Measurements from ENCODE around the gene TRIM15.

The TRIM15 gene

DNA sequence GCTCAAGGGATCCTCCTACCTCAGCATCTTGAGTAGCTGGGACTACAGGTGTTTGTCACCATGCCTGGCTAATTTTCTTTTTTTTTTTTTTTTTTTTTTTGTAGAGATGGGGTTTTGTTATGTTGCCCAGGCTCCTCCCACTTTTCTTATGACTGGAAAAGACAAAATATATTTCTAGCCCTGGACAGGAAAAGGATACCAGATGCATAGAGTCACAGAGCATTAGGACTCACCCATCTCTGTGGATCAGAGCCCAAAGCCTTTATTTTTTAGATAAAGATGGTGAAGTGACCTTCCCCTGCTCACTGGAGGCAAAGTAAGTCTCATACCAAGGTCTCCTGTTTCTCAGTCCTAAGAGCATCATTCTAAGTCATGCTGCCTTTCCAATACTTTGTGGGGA lies 5.8 kb upstream of the TRIM15 start:
- Histone ChIP-seq H3K4me3 (no peak overlapping the region), H3K9ac (ENCODE audit: insufficient read length) (no peak overlapping the region), H3K27ac (no peak overlapping the region), H3K9me3 (ENCODE audit: low read depth, low read length) (no peaks in the 10 kb centered on the region), H3K36me3 (ENCODE audit: insufficient read depth, low read length) (no peaks in the 10 kb centered on the region)
- no peak for DNase-seq (ENCODE audit: low read depth, low spot score)
- TF ChIP-seq EZH2 (IDR thresholded peaks at IDR 0.05): no peak
- no peak for TF ChIP-seq FOXP2 (optimal IDR thresholded peaks at IDR 0.05; ENCODE audit: control extremely low read depth, extremely low read length, insufficient read depth)
- no peak for TF ChIP-seq POLR2AphosphoS5 (IDR thresholded peaks at IDR 0.05; ENCODE audit: borderline replicate concordance, low read depth, low read length)

DNA sequence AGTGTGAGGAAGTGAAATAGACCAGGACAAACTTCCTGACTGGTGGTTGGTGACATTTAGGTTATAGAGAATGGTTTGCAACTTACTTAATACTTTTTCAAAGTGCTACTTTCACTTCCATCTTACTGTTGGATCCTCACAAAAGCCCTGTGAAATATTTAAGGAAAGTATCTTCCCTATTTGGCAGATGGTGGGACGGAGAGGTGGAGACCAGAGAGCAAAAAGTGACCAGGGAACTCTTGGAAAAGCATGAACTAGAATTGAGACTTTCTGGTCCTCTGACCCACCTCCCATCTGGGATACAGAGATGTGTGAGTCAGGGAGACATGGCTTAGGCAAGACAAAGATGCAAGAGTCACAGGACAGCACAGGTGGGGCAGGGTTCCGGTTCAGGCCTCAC lies 5.3 kb upstream of the TRIM15 start:
- TF ChIP-seq FOXP2 (optimal IDR thresholded peaks at IDR 0.05; ENCODE audit: control extremely low read depth, extremely low read length, insufficient read depth): no peak
- TF ChIP-seq EZH2 (IDR thresholded peaks at IDR 0.05): no peak
- TF ChIP-seq POLR2AphosphoS5 (IDR thresholded peaks at IDR 0.05; ENCODE audit: borderline replicate concordance, low read depth, low read length): no peak
- no peaks in the 10 kb centered on the region for H3K9me3 ChIP-seq (ENCODE audit: low read depth, low read length)
- DNase-seq (ENCODE audit: low read depth, low spot score): no peak
- no peak overlapping the region for H3K27ac ChIP-seq
- no peak overlapping the region for H3K4me3 ChIP-seq
- no peaks in the 10 kb centered on the region for H3K36me3 ChIP-seq (ENCODE audit: insufficient read depth, low read length)
- no peak overlapping the region for H3K9ac ChIP-seq (ENCODE audit: insufficient read length)

DNA sequence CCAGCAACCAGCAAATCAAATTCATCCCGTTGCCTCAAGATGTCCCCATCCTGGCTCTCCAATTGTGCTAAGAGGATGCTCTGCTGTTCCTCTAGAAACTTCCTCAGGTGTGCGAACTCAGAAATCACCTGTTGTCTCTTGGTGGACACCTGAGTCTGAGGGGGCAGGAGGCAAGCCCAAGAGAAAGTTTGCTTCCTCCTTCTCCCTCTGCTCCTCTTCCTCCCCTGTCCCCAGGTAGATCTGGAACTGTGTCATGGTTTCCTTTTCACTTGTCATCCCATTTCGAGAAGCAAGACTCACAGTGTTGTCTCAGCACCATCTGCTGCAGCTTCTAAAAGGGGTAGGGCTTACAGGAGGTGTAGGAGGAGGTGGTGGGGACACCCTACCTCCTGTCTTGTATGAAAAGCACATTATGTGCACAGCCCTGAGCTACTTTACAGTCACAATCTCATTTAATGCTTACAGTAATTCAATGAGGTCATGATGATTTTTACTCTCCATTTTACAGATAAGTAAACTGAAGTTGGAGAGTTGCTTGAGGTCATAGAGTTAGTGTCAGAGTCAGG lies 4.8 kb upstream of the TRIM15 start:
- Histone ChIP-seq H3K9ac (ENCODE audit: insufficient read length) (no peak overlapping the region), H3K36me3 (ENCODE audit: insufficient read depth, low read length) (no peaks in the 10 kb centered on the region), H3K9me3 (ENCODE audit: low read depth, low read length) (no peaks in the 10 kb centered on the region), H3K4me3 (no peak overlapping the region), H3K27ac (no peak overlapping the region)
- DNase-seq (ENCODE audit: low read depth, low spot score): no peak
- no peak for TF ChIP-seq POLR2AphosphoS5 (IDR thresholded peaks at IDR 0.05; ENCODE audit: borderline replicate concordance, low read depth, low read length)

DNA sequence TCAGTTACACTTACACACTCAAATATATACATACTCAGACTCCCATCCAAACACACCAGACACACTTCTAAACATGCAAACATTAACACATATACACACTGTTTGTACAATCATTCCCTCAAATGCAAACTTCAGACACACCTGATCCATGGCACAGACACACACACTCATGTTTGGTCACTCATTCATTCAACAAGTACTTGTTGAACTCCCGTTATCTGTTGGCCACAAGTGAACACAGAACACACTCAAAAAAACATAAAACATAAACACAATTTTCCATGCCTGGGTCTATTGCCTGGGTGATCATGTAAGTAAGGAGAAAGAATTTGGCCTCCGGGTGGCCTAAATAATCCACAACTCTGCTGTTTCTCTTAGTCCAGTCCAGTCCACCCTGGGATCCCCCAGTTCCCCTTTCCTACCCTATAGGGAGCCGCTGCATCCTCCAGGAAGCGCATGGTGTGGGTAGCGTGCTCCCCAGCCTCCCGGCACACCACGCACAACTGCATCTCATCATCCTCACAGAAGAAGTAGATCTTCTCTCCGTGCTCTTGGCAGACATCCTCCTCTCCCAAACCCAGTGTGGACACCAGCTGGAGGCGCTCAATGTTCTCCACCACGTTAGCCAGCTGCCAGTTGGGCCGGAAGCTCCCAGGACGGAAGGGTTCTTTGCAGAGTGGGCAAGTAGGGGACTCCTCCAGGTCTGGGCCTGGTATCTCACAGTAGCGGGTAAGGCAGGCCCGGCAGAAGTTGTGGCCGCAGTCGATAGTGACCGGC lies 3.1 kb upstream of the TRIM15 start:
- Histone ChIP-seq H3K27ac (no peak overlapping the region), H3K36me3 (ENCODE audit: insufficient read depth, low read length) (no peaks in the 10 kb centered on the region), H3K9me3 (ENCODE audit: low read depth, low read length) (no peaks in the 10 kb centered on the region), H3K9ac (ENCODE audit: insufficient read length) (no peak overlapping the region), H3K4me3 (no peak overlapping the region)
- no peak for TF ChIP-seq POLR2AphosphoS5 (IDR thresholded peaks at IDR 0.05; ENCODE audit: borderline replicate concordance, low read depth, low read length)
- no peak for TF ChIP-seq FOXP2 (optimal IDR thresholded peaks at IDR 0.05; ENCODE audit: control extremely low read depth, extremely low read length, insufficient read depth)
- TF ChIP-seq EZH2 (IDR thresholded peaks at IDR 0.05): no peak
- DNase-seq (ENCODE audit: low read depth, low spot score): no peak

DNA sequence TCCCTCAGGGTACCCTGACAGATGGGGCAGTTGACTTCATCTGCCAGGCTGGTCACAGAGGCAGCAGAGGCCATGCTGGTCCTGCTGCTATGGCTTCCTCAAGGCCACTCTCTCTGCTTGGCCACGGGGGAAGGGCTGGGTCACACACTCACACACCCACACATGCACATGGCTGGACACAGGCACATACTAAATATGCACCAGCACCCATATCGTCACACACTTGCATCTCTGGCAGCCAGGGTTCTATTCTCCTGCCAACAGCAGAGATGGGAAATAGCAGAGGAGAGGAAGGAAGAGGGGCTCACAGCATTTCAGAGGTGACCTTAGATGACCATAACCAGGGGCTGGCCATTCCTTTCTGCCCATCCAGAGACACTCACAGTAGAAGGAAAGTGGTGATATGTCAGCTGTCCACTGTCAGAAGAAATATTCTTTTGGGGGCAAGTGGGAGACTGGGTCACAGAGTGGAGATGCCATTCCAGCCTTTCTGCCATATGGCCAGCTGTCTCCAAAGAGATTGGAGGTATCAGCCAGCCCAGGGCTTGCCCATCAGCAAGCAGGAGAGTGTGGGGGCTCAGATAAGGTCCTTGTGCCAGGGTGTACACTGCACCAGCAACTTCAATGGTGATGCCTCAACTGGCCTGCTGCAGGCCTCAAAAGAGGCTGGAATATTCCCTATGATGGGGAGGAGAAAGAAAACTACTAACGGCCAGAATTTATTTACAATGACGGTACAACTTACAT lies 2.4 kb upstream of the TRIM15 start, which contains the start of gene TRIM10:
Gene TRIM10 (minus strand): TSS at position 427 of the 747 bp plus-strand sequence. CDS start 353 bp downstream, at position 74.
- no peak for TF ChIP-seq EZH2 (IDR thresholded peaks at IDR 0.05)
- TF ChIP-seq FOXP2 (optimal IDR thresholded peaks at IDR 0.05; ENCODE audit: control extremely low read depth, extremely low read length, insufficient read depth): no peak
- no peak for TF ChIP-seq POLR2AphosphoS5 (IDR thresholded peaks at IDR 0.05; ENCODE audit: borderline replicate concordance, low read depth, low read length)
- Histone ChIP-seq H3K27ac (no peak within 1 kb of the TSS), H3K9me3 (ENCODE audit: low read depth, low read length) (no peaks in the 10 kb centered on the region), H3K36me3 (ENCODE audit: insufficient read depth, low read length) (no peaks in the 10 kb centered on the region), H3K4me3 (no peak within 1 kb of the TSS), H3K9ac (ENCODE audit: insufficient read length) (no peak within 1 kb of the TSS)
- no peak for DNase-seq (ENCODE audit: low read depth, low spot score)

DNA sequence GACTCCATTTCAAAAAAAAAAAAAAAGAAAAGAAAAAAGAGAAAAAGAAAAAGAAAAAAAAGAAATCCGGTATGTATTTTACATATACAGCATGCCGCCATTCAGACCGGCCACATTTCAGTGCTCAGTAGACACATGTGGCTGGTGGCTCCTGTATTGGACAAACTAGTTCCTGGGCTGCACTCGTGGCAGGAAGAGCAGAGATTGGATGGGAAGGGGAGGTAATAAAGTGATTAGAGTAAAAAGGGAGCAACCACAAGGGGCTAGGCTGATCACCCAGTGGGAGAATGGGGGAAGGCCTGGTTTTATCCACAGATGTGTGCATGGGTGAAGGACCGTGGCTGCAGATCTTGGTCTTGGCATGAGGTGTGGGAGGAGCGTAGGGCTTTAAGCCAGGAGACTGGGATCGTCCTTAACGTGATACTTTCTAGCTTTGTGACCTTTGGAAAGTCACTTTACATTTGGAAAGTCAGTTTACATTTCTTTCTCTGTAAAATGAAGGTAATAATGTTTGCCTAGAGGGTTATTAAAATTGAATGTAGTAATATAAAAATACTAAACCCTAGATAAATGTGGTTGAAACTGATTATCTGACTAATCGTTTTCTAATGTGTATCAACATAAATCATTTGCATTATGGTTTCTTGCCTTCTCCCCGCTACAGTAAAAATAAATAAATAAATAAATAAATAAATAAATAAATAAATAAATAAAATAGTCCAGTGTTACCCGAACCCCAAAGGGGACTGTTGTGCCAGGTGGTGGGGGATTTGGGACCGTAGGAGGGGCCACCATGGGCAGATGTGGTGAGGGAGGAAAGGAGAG lies 869 bp upstream of the TRIM15 start:
- Histone ChIP-seq H3K9me3 (ENCODE audit: low read depth, low read length) (no peaks in the 10 kb centered on the region), H3K4me3 (no peak overlapping the region), H3K36me3 (ENCODE audit: insufficient read depth, low read length) (no peaks in the 10 kb centered on the region), H3K9ac (ENCODE audit: insufficient read length) (no peak overlapping the region), H3K27ac (no peak overlapping the region)
- TF ChIP-seq FOXP2 (optimal IDR thresholded peaks at IDR 0.05; ENCODE audit: control extremely low read depth, extremely low read length, insufficient read depth): no peak
- no peak for TF ChIP-seq EZH2 (IDR thresholded peaks at IDR 0.05)
- no peak for TF ChIP-seq POLR2AphosphoS5 (IDR thresholded peaks at IDR 0.05; ENCODE audit: borderline replicate concordance, low read depth, low read length)
- DNase-seq (ENCODE audit: low read depth, low spot score): no peak

DNA sequence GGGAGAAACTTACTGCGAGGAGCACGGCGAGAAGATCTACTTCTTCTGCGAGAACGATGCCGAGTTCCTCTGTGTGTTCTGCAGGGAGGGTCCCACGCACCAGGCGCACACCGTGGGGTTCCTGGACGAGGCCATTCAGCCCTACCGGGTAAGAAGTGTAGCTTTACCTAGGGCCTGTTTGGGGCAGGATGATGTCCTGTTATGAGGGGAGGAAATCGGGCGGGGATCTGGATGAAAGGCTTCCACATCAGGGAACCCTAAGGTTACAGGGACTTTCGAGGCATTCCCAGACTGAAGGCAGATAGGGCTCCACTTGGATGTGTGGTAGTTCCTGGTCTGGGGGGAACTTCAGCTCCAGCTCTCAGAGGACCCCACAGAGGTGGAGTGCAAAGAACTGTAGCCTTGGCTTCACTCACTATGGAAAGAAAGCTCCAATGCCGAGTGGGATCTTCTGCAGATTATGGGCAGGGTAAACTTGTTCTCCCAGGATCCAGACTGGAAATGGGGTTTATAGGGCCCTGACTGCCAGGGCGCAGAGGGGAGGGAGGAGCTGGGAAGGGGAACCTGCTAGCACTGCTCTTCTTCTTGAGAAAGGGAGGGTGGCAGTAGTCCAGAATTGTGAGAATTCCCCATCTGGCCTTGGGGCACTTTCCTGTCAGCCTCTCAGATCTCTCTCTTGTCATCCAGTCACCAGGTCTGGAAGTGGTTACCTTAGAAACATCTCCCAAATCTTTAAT lies 740 bp downstream of the TRIM15 start:
- no peak overlapping the region for H3K27ac ChIP-seq

More for the DNA sequence above, 740 bp downstream of the TRIM15 start:
- no peak for TF ChIP-seq POLR2AphosphoS5 (IDR thresholded peaks at IDR 0.05; ENCODE audit: borderline replicate concordance, low read depth, low read length)
- TF ChIP-seq FOXP2 (optimal IDR thresholded peaks at IDR 0.05; ENCODE audit: control extremely low read depth, extremely low read length, insufficient read depth): no peak
- no peak for TF ChIP-seq EZH2 (IDR thresholded peaks at IDR 0.05)
- Histone ChIP-seq H3K36me3 (ENCODE audit: insufficient read depth, low read length) (no peaks in the 10 kb centered on the region), H3K9ac (ENCODE audit: insufficient read length) (no peak overlapping the region), H3K9me3 (ENCODE audit: low read depth, low read length) (no peaks in the 10 kb centered on the region), H3K4me3 (no peak overlapping the region)
- DNase-seq (ENCODE audit: low read depth, low spot score): no peak
